Loucy (cell line): Measurements from ENCODE around the gene PIP.

Experiments used
- EZH2phosphoT487 ChIP-seq: fragments of 200-600 bp; IDR thresholded peaks from 2 replicates; pipeline ENCODE4 v1.6.1; 2018; ENCODE audit warnings: antibody characterized with exemption, mild to moderate bottlenecking, moderate library complexity, borderline replicate concordance
- TF ChIP-seq, protein P1 (sequence below): fragments of 200-600 bp; sonication (generic); conservative IDR thresholded peaks from 2 replicates; pipeline ENCODE4 v1.5.1; 2014; ENCODE audit warnings: mild to moderate bottlenecking, antibody characterized with exemption, low read length

DNA sequence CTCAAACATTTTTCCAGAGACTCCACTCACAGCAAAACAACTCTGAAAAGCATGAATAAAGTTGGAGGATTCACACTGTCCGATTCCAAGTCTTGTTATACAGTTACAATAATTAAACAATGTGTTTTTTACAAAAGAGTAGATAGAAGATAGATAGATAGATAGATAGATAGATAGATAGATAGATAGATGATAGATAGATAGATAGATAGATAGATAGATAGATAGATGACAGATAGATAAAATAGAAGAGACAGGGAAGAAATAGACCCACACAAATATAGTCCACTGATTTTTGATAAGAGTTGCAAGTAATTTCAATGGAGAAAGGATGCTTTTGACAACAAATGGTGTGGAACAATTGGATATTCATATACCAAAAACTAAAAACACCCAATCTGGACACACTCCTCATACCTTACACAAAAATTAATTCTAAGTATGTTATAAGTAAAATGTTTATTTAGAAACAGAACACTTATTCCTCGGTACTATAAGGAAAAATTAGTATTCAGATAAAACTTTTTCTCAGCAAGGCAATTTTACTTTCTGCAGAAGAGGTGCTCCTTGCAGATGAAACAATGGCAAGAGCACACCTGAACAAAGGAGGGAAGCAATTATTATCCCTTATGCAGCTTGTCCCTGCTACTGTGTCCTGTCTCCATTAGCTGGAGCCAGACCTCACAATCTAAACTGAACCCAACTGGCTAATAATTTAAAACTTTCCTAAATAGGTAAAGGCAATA lies 45.7 kb downstream of the PIP start:
- TF ChIP-seq EZH2phosphoT487: no peak
- TF ChIP-seq, protein P1, sequence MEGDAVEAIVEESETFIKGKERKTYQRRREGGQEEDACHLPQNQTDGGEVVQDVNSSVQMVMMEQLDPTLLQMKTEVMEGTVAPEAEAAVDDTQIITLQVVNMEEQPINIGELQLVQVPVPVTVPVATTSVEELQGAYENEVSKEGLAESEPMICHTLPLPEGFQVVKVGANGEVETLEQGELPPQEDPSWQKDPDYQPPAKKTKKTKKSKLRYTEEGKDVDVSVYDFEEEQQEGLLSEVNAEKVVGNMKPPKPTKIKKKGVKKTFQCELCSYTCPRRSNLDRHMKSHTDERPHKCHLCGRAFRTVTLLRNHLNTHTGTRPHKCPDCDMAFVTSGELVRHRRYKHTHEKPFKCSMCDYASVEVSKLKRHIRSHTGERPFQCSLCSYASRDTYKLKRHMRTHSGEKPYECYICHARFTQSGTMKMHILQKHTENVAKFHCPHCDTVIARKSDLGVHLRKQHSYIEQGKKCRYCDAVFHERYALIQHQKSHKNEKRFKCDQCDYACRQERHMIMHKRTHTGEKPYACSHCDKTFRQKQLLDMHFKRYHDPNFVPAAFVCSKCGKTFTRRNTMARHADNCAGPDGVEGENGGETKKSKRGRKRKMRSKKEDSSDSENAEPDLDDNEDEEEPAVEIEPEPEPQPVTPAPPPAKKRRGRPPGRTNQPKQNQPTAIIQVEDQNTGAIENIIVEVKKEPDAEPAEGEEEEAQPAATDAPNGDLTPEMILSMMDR: no peak
